Measurements from ENCODE around the gene TCF7L1.

- no peak for TF ChIP-seq CTCF (optimal IDR thresholded peaks at IDR 0.05 in 1 of 3, IDR thresholded peaks at IDR 0.05 in 1 of 3, conservative IDR thresholded peaks at IDR 0.05 in 1 of 3; ENCODE audit: extremely low read depth in 1 of 3, insufficient read depth in 2 of 3, low read length in 3 of 3)
- TF ChIP-seq EZH2 (IDR thresholded peaks at IDR 0.05; ENCODE audit: low read length), result no peak
Observed at GRCh38 chr2:85254540-85255300, 121.5 kb downstream of the TCF7L1 start.

Measured in keratinocyte (primary cell).